Measurements from ENCODE around the gene GPRC5D. TPM values are rescaled to one million over a fixed set of nuclear protein-coding genes. Genes with fewer than 3 reads are reported as not detected.

Gene GPRC5D
- total and polyA plus RNA-seq, 9 of the 15 experiments (the other 6 are each of a cell fraction or from before 2014, with no cell fraction given) = 1.0 to 1.1 TPM; not detected in 7

DNA sequence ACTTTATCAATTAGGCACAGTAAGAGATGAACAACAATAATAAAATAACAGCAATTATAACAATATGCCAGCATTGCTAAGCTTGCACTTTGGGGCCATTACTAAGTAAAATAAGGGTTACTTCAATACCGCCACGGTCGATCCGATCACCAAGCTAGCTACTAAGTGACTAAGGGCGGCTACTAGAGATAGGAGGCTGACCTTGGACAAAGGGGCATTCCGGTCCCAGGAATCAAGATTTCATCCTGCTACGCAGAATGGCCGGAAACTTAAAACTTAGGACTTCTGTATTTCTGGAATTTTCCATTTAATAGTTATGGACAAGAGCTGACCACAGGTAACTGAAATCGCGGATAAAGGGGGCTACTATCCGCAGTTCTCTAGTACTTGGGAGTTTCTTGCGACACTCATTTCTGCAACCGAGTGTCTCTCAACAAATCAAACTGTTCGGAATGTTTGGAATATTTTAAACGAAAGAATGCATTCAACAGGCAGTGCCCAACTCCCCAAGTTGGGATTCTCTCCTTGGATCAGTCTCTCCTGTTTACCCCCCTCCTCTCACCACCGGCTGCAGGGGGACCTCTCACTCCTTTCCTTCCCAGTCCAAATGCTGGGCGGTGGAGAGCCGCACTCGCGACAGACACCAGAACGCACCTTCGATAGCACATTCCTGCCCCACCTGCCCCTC is 47.4 kb upstream of the GPRC5D start:
- peak; percentile 63 for ATAC-seq
- Histone ChIP-seq H3K79me2 (ENCODE audit: control insufficient read depth, insufficient read depth, low read length) (no peaks in the 10 kb centered on the region), H3K9me1 (ENCODE audit: control insufficient read depth, insufficient read depth, low read length) (no peaks in the 10 kb centered on the region), H3K36me3 (ENCODE audit: control insufficient read depth, insufficient read depth, low read length) (no peaks in the 10 kb centered on the region), H3K9me3 (replicated peaks; ENCODE audit: control insufficient read depth, insufficient read depth, low read depth, low read length) (no peaks in the 10 kb centered on the region), H3K4me2 (ENCODE audit: insufficient read depth, low read length) (peak overlapping the region; percentile 91), H3K9ac (ENCODE audit: insufficient read depth in 1 of 2, low read depth in 2 of 2, low read length in 2 of 2) (peak overlapping the region; percentile 44 to 98; a peak in 3 of 4 replicates), H3K4me3 (peak overlapping the region; percentile 59), H3K27ac (ENCODE audit: extremely low read depth, low read depth, low read length) (0 out of 3 replicates have a peak overlapping the region, but pooled peaks have one; percentile 36), H3K27me3 (ENCODE audit: control insufficient read depth in 2 of 2, insufficient read depth in 2 of 2, low read length in 2 of 2) (no peaks in the 10 kb centered on the region), H2AFZ (ENCODE audit: low read depth, low read length) (peak overlapping the region; percentile 87), H3K4me1 (replicated peaks in 1 of 2; ENCODE audit: control insufficient read depth in 2 of 2, insufficient read depth in 2 of 2, low read length in 2 of 2) (peaks cover 6 to 22% of the 10 kb centered on the region in 2 experiments; a peak in 4 of 5 replicates), H4K20me1 (replicated peaks; ENCODE audit: control insufficient read depth, insufficient read depth, low read length) (0 out of 2 replicates have a peak, but pooled peaks cover 5% of the 10 kb centered on the region)
- CTCF ChIA-PET (ENCODE audit: low intra/inter-chr PET ratio) = no interaction called here
- FAIRE-seq = peak; percentile 29
- WGBS (ENCODE audit: insufficient coverage, low coverage, missing lambda C conversion rate) = 7% methylated on average over 20 of the region's 22 CpGs
- intact Hi-C loops (cut with micrococcal nuclease) (no loop called here), in situ Hi-C loops (cut with MboI) (no loop called here)
- POLR2A ChIA-PET = no interaction called here
- no peak for TF ChIP-seq MYC (IDR thresholded peaks at IDR 0.05; ENCODE audit: low read depth, low read length)
- TF ChIP-seq MYC (CRISPR knock-in tag; IDR thresholded peaks at IDR 0.05; ENCODE audit: borderline replicate concordance, low read depth) = no peak
- no peak for TF ChIP-seq PRDM10 (IDR thresholded peaks at IDR 0.05; ENCODE audit: partially characterized antibody)
- TF ChIP-seq CEBPB (tag; IDR thresholded peaks at IDR 0.05) = peak; percentile 58
- no peak for TF ChIP-seq TAF9B (IDR thresholded peaks at IDR 0.05; ENCODE audit: partially characterized antibody)
- peak; percentile 37 for TF ChIP-seq SAP30 (IDR thresholded peaks at IDR 0.05; ENCODE audit: borderline replicate concordance, insufficient read depth, low read depth, low read length, poor library complexity, severe bottlenecking)
- TF ChIP-seq ESRRA (IDR thresholded peaks at IDR 0.05; ENCODE audit: borderline replicate concordance, low read depth) = peak; percentile 33; the same call in 1 of the 2 replicates
- no peak for TF ChIP-seq CEBPG (CRISPR knock-in tag; IDR thresholded peaks at IDR 0.05)
- TF ChIP-seq CEBPG (tag; conservative IDR thresholded peaks at IDR 0.05 in 1 of 2, IDR thresholded peaks at IDR 0.05 in 1 of 2) = 0 out of 4 replicates have a peak, but pooled peaks of 1 of the 2 experiments have one; percentile 14
- TF ChIP-seq ZFX (CRISPR knock-in tag; IDR thresholded peaks at IDR 0.05) = no peak
- no peak for TF ChIP-seq POLR2H (tag; IDR thresholded peaks at IDR 0.05; ENCODE audit: low read depth)
- TF ChIP-seq HMBOX1 (IDR thresholded peaks at IDR 0.05) = peak; percentile 93
- TSS peak; percentile 48 for BruUV-seq (replicated peaks)
- DNase-seq (ENCODE audit: extremely low read depth in 1 of 4, low spot score in 3 of 4) = peak in 2 of 4 experiments; percentile 28 to 40
